K562 (cell line): ENCODE measurements around the gene CSF1. TPM values are rescaled to one million over a fixed set of nuclear protein-coding genes. Genes with fewer than 3 reads are reported as not detected.
A peak's percentile ranks its signal among the peaks of the same experiment; 100 is the strongest.

ENCODE experiments used
- ARHGAP35 ChIP-seq: fragments of 450-650 bp; IDR thresholded peaks from 2 replicates; pipeline ENCODE4 v1.6.1; 2018; ENCODE audit not compliant: partially characterized antibody
- BHLHE40 ChIP-seq: IDR thresholded peaks from 2 replicates; pipeline ENCODE4 v1.6.1; 2011; ENCODE audit warnings: low read length, improper control_type of control experiment
- CBX3 ChIP-seq, 2 experiments: IDR thresholded peaks; 1 replicate in 1 of 2; 2 replicates in 1 of 2; pipeline ENCODE4 v1.6.1; 2012; ENCODE audit warnings: inconsistent platforms in 2 of 2, low read length in 2 of 2, borderline replicate concordance in 1 of 2, control low read depth in 1 of 2
- E2F5 ChIP-seq: sonication (generic); formaldehyde crosslinking; IDR thresholded peaks from 2 replicates; pipeline ENCODE4 v1.8.0; 2022; ENCODE audit warnings: mild to moderate bottlenecking, missing genetic modification reagents
- FOXJ3 ChIP-seq: sonication (generic); formaldehyde crosslinking; IDR thresholded peaks from 2 replicates; pipeline ENCODE4 v1.4.0; 2020; ENCODE audit warnings: mild to moderate bottlenecking, missing genetic modification reagents
- HCFC1 ChIP-seq: IDR thresholded peaks from 2 replicates; pipeline ENCODE4 v1.6.1; 2012; ENCODE audit warnings: low read depth, low read length, improper control_type of control experiment
- HDGF ChIP-seq: fragments of 450-650 bp; IDR thresholded peaks from 2 replicates; pipeline ENCODE4 v1.6.1; 2016
- MAFF ChIP-seq: IDR thresholded peaks from 2 replicates; pipeline ENCODE4 v1.6.1; 2012; ENCODE audit warnings: low read length, improper control_type of control experiment
- MEF2A ChIP-seq: IDR thresholded peaks from 2 replicates; pipeline ENCODE4 v1.6.1; 2011; ENCODE audit warnings: low read depth, mild to moderate bottlenecking, low read length, moderate library complexity; ENCODE audit not compliant: control insufficient read depth
- MEF2D ChIP-seq: conservative IDR thresholded peaks from 2 replicates; pipeline ENCODE4 v1.6.1; 2016; ENCODE audit warnings: low read depth, missing genetic modification characterization, missing compliant biosample characterization
- MTA2 ChIP-seq: fragments of 450-650 bp; IDR thresholded peaks from 2 replicates; pipeline ENCODE4 v1.6.1; 2016; ENCODE audit warnings: low read depth
- NBN ChIP-seq: fragments of 450-650 bp; IDR thresholded peaks from 2 replicates; pipeline ENCODE4 v1.6.1; 2016; ENCODE audit warnings: low read depth, mild to moderate bottlenecking
- NCOA1 ChIP-seq: fragments of 450-650 bp; IDR thresholded peaks from 2 replicates; pipeline ENCODE4 v1.6.1; 2016; ENCODE audit warnings: low read depth
- NCOR1 ChIP-seq: fragments of 450-650 bp; IDR thresholded peaks from 2 replicates; pipeline ENCODE4 v1.6.1; 2016; ENCODE audit warnings: mild to moderate bottlenecking, moderate library complexity
- NEUROD1 ChIP-seq: fragments of 150-350 bp; IDR thresholded peaks from 2 replicates; pipeline ENCODE4 v1.6.1; 2014; ENCODE audit warnings: borderline replicate concordance, low read length, low read depth; ENCODE audit not compliant: partially characterized antibody
- NFE2 ChIP-seq: IDR thresholded peaks from 2 replicates; pipeline ENCODE4 v1.6.1; 2014; ENCODE audit warnings: antibody characterized with exemption, low read depth
- SMAD4 ChIP-seq: fragments of 250-450 bp; sonication (Bioruptor Pico); conservative IDR thresholded peaks from 2 replicates; pipeline ENCODE4 v1.8.0; 2021; ENCODE audit warnings: inconsistent platforms, mild to moderate bottlenecking, moderate library complexity
- ZBTB7A ChIP-seq: IDR thresholded peaks from 2 replicates; pipeline ENCODE4 v1.6.1; 2011; ENCODE audit warnings: low read depth, mild to moderate bottlenecking, low read length, moderate library complexity, borderline replicate concordance; ENCODE audit not compliant: control insufficient read depth
- ZBTB9 ChIP-seq: fragments of 450-650 bp; formaldehyde crosslinking; IDR thresholded peaks from 2 replicates; pipeline ENCODE4 v1.4.0; 2020; ENCODE audit warnings: mild to moderate bottlenecking, moderate library complexity
- ZEB2 ChIP-seq: fragments of 450-650 bp; IDR thresholded peaks from 2 replicates; pipeline ENCODE4 v1.6.1; 2016
- ZNF316 ChIP-seq: fragments of 450-650 bp; IDR thresholded peaks from 2 replicates; pipeline ENCODE4 v1.6.1; 2016
- ZNF395 ChIP-seq: fragments of 200-800 bp; sonication (Bioruptor generic); IDR thresholded peaks from 2 replicates; pipeline ENCODE4 v1.6.1; 2017; ENCODE audit warnings: missing genetic modification characterization, missing compliant biosample characterization
- polyA plus RNA-seq, 8 experiments: library from polyadenylated mRNA; depleted of rRNA in 4 of 8; stranded (reverse) in 5 of 8; unstranded in 3 of 8; fragments of >200 nt; fragmentation: Nextera tagmentation in 2 of 8; fragmentation: Illumina TruSeq in 1 of 8; extraction: Ambion mirVana in 2 of 8; extraction: Trizol in 1 of 8; gene quantifications; 2 replicates each; pipeline versions ENCODE4 v1.2.1 to v1.2.3, GENCODE V29; 2011 to 2014; ENCODE audit warnings: inconsistent platforms in 1 of 8, missing spikeins in 1 of 8
- total RNA-seq, 7 experiments: library from RNA; depleted of rRNA in 6 of 7; stranded (reverse); fragments of >200 nt in 6 of 7; fragmentation: Illumina TruSeq in 2 of 7; extraction: Trizol in 2 of 7; gene quantifications; 2 replicates each; pipeline versions ENCODE4 v1.2.1 to v1.2.3, GENCODE V29; 2011 to 2021; ENCODE audit warnings: low replicate concordance in 1 of 7
- TF ChIP-seq, protein P1 (sequence below), 3 experiments: fragments of 200-800 bp in 1 of 3; fragments of 250-450 bp in 1 of 3; fragments of 450-650 bp in 1 of 3; sonication (Bioruptor Pico) in 1 of 3; sonication (Bioruptor generic) in 1 of 3; formaldehyde crosslinking in 1 of 3; IDR thresholded peaks; 2 replicates each; pipeline versions ENCODE4 v1.6.1 to v1.8.0; 2016 to 2022; ENCODE audit warnings: mild to moderate bottlenecking in 2 of 3, missing genetic modification characterization in 2 of 3, missing compliant biosample characterization in 1 of 3, moderate library complexity in 1 of 3

Gene CSF1
- total and polyA plus RNA-seq, 9 of the 15 experiments (the other 6 are each of a cell fraction or from before 2014, with no cell fraction given), result 0.18 to 11.8 (median 2.8) TPM

DNA sequence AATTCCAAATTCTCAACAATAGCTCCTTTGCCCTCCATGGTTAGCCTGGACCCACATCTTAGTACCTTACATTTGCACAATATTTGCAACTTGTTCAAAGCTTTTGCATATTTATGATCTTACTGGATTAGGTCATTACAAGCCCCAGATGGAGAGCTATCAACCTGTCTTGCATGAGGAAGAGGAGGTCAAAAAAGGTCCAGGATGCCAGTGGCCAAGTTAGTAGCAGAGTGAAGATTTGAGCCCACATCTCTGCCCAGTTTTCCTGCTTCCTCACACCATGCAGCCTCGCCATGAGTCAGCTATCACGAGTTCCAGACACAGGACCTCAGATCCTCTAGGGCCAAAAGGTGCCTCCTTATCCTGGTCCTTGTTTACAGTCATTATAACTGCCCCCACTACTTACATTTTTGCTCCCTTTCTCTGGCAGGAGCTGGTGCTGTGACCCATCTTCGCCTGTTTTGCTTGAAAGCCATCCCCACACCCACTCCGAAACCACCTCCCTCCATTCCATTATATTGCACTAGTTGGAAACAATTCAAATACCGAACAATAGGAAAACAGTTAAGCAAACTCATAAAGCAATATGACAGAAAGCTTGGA, 68.9 kb downstream of the CSF1 start (continued):
- TF ChIP-seq, protein P1, sequence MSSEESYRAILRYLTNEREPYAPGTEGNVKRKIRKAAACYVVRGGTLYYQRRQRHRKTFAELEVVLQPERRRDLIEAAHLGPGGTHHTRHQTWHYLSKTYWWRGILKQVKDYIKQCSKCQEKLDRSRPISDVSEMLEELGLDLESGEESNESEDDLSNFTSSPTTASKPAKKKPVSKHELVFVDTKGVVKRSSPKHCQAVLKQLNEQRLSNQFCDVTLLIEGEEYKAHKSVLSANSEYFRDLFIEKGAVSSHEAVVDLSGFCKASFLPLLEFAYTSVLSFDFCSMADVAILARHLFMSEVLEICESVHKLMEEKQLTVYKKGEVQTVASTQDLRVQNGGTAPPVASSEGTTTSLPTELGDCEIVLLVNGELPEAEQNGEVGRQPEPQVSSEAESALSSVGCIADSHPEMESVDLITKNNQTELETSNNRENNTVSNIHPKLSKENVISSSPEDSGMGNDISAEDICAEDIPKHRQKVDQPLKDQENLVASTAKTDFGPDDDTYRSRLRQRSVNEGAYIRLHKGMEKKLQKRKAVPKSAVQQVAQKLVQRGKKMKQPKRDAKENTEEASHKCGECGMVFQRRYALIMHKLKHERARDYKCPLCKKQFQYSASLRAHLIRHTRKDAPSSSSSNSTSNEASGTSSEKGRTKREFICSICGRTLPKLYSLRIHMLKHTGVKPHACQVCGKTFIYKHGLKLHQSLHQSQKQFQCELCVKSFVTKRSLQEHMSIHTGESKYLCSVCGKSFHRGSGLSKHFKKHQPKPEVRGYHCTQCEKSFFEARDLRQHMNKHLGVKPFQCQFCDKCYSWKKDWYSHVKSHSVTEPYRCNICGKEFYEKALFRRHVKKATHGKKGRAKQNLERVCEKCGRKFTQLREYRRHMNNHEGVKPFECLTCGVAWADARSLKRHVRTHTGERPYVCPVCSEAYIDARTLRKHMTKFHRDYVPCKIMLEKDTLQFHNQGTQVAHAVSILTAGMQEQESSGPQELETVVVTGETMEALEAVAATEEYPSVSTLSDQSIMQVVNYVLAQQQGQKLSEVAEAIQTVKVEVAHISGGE (CRISPR knock-in tag; IDR thresholded peaks at IDR 0.05), result 0 out of 6 replicates have a peak, but pooled peaks of 1 of the 3 experiments have one; percentile 41
- peak; percentile 12 for TF ChIP-seq ARHGAP35
- peak; percentile 61; the same call in 1 of the 2 replicates for TF ChIP-seq MAFF
- TF ChIP-seq MEF2A, result no peak
- TF ChIP-seq ZEB2, result peak; percentile 46; the same call in 1 of the 2 replicates
- peak; percentile 85 for TF ChIP-seq SMAD4 (CRISPR knock-in tag)
- no peak for TF ChIP-seq HCFC1
- TF ChIP-seq ZNF316, result peak; percentile 86
- TF ChIP-seq NFE2, result peak; percentile 92
- peak; percentile 47; the same call in 1 of the 2 replicates for TF ChIP-seq BHLHE40
- TF ChIP-seq ZBTB9 (CRISPR knock-in tag), result 0 out of 2 replicates have a peak, but pooled peaks have one; percentile 29
- TF ChIP-seq CBX3 (IDR thresholded peaks at IDR 0.05; ENCODE audit: borderline replicate concordance in 1 of 2, low read length in 2 of 2), result peak in 1 of 2 experiments; percentile 73; a peak in 1 of 3 replicates
- TF ChIP-seq NBN, result peak; percentile 65; the same call in 1 of the 2 replicates
- peak; percentile 32; the same call in 1 of the 2 replicates for TF ChIP-seq MEF2D (tag)
- TF ChIP-seq ZBTB7A, result no peak
- peak; percentile 98 for TF ChIP-seq ZNF395
- TF ChIP-seq NCOA1, result peak; percentile 72; the same call in 1 of the 2 replicates
- peak; percentile 60 for TF ChIP-seq MTA2
- TF ChIP-seq E2F5 (CRISPR knock-in tag), result no peak
- TF ChIP-seq NCOR1, result peak; percentile 79
- TF ChIP-seq NEUROD1, result peak; percentile 59
- TF ChIP-seq HDGF, result peak; percentile 62; the same call in 1 of the 2 replicates
- no peak for TF ChIP-seq FOXJ3
